ENCODE measurements around the gene KCNIP4.
"Not testable (repeated sequence)": the region's sequence is repeated elsewhere in the genome, so short reads cannot be mapped to it uniquely, and the experiment has no call there.

KCNIP4 gene

DNA sequence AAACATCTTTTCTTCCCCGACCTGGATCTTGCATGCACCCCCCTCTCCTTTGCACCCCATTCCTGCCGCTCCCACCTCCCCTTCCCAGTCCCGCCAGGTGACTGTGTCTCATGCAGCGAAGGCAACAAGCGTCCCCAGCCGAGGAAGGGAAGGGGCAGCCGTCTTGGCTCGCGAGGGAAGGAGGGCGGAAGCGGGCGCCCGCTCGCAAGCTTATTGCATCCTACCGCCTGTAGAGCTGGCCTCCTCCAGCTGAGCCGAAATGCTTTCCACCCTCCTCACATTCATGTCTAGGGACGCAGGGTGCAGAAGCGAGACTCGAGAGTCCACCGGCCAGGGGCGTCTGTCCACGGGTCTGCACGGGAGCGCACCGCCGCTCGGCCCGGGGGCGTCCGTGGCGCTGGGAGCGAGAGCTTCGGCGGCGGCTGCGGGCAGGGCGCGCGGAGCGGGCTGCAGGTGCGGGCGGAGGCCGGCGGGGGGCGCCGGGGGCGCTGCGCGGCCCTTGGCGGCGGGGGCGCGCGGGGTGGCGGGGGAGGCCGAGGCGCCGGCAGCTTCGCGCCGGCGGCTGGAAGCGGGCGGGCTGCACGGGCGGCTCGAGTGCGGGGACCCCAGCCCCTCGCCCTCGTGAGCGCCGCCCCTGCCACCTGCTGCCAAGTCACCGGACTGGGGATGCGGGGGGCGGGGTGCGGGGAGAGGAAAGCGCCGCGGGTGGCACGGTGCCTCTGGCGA is at the start of gene KCNIP4:
Gene KCNIP4, minus strand, starts transcription at position 426 of the 726 bp plus-strand sequence.
- no peak for DNase-seq (ENCODE audit: low spot score)

DNA sequence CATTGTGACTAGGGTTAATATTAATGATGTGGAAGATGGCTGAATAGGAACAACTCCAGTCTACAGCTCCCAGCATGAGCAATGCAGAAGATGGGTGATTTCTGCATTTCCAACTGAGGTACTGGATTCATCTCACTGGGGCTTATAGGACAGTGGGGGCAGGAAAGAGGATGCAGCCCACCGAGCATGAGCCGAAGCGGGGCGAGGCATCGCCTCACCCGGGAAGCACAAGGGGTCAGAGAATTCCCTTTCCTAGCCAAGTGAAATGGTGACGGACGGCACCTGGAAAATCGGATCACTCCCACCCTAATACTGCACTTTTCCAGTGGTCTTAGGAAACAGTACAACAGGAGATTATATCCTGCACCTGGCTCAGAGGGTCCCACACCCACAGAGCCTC is 48.0 kb upstream of the KCNIP4 start:
- not testable (repeated sequence) for DNase-seq (ENCODE audit: low spot score)

DNA sequence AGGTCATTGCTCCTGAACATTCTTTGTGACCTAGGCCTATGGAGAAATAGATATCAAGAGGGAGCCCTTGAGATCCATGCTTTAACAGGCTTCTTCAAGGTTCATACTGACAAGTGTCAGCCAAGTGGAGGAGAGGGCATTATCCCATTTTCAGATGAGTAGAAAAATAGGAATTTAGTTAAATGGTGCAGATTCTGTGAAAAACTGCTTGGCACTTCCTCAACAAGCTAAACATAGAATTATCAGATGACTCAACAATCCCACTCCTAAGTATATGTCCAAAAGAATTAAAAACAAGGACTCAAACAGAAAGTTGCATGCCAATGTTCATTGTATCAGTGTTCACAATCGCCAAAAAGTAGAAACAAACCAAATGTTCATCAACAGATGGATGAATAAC is 43.8 kb upstream of the KCNIP4 start:
- DNase-seq (ENCODE audit: low spot score), result no peak

GRCh38 chr4:21991562-21991961 is 43.0 kb upstream of the KCNIP4 start:
- no peak for DNase-seq (ENCODE audit: low spot score)

DNA sequence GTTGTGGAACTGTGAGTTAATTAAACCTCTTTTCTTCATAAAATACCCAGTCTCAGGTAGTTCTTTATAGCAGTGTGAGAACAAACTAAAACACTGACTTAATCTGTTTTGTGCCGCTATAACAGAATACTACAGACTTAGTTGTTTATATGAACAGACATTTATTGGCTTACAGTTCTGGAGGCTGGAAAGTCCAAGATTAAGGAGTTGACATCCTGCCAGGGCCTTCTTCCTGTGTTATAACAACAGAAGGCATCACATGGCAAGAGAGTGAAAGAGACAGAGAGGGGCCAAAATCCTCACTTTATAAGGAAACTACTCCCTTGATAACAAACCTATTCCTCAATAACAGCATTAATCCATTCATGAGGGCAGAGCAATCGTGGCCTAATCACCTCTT is 42.5 kb upstream of the KCNIP4 start:
- DNase-seq (ENCODE audit: low spot score), result no peak

DNA sequence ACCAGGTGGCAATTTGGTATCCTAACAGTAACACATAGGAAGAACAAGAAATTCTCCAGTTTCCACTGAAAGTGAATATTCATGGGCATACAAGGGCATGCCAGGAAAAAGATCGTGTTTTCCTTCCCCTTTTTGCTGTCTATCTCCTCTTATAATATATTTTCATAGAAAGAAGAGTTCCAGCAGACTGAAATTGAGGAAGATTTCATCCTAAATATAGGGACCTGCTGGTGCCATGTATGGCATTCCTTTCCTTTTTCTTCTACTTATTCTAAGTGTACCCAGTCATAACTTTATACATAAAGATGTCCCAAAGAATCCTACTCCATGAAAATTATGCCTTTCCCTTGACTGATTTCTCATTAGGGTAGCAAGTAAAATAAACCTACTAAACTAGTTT is 40.8 kb upstream of the KCNIP4 start:
- DNase-seq (ENCODE audit: low spot score), result no peak

- no peak for DNase-seq (ENCODE audit: low spot score)
Observed at GRCh38 chr4:21986307-21986706, 37.7 kb upstream of the KCNIP4 start.

GRCh38 chr4:21982087-21982486 is 33.5 kb upstream of the KCNIP4 start:
- no peak for DNase-seq (ENCODE audit: low spot score)

DNA sequence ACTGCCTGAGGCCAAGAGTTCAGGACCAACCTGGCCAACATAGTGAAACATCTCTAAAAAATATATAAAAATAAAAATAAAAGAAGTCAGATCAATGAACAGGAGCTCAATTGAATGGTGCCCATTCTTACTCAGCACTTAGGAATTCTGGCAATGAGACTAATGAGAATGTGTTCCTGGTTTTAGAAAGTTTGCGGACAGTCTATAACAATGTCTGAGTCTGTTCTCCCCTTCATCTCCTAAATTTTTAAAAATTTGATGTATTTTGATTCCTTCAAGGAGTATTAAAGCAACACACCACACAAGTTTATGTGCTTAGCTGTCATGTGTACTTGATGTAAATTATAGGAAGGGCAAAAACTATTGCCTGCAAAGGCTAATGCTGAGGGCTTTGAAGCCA is 30.6 kb upstream of the KCNIP4 start:
- DNase-seq (ENCODE audit: low spot score), result no peak

- no peak for DNase-seq (ENCODE audit: low spot score)
Observed at GRCh38 chr4:21976166-21976565, 27.6 kb upstream of the KCNIP4 start.

DNA sequence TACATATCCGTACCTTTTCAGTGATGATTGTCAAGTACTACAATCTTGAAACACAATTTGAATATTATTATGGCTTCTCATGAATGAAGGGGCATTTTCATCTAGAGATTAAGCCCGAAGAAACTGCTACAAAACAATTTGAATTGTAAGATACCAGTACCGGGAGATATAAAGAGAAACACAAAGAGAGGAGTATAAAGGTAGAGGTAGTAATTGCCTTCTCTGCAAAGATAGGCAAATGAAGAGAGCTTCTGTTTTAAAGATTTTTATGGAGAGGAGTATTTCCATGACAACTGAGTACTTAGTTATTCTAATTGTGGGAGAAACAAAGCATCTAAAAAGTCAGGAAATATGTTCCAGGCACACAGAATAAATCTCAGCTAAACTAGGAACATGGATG is 25.3 kb upstream of the KCNIP4 start:
- DNase-seq (ENCODE audit: low spot score), result no peak

- DNase-seq (ENCODE audit: low spot score), result peak; percentile 66
Observed at GRCh38 chr4:21964762-21965319, 16.3 kb upstream of the KCNIP4 start.

DNA sequence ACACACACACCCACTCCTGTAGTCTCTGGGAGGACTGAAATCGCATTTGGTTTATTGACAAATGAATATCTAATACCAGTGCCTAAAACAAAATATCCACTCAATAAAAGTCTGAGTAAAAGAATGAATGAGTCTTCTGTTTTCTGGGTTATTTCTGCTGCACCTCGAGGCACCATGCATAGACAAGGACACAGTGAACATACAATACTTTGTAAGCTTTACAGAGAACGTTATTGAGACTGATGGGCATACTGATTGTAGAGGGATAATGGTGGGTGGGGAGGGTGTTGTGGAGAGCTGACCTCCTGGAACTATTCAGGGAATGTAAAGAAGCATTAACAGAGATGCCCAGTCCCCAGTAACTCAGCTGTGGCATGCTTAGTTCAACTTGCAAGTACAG is 14.1 kb upstream of the KCNIP4 start:
- no peak for DNase-seq (ENCODE audit: low spot score)

GRCh38 chr4:21960793-21961192 is 12.2 kb upstream of the KCNIP4 start:
- DNase-seq (ENCODE audit: low spot score), result no peak

DNA sequence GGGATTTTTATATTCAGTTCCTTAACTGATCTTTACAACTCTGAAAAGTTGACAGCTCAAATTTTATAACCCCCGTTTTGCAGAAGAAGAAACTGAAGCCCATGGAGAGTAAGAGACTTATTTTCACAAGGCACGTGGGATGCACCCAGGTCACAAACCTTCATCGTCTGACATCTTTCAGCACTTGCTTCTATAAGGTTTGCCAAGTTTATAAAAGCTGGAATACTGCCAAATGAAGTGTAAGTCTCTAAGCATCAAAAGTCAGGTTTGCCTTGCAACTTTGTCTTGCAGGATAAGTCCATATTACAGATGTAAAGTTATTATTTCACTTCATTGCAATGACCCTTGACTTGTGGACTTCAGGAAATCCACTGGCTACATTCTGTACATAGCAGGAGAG is 6.3 kb upstream of the KCNIP4 start:
- DNase-seq (ENCODE audit: low spot score), result no peak

GRCh38 chr4:21953653-21954052 is 5.1 kb upstream of the KCNIP4 start:
- no peak for DNase-seq (ENCODE audit: low spot score)

GRCh38 chr4:21952549-21952948 is 4.0 kb upstream of the KCNIP4 start:
- no peak for DNase-seq (ENCODE audit: low spot score)

GRCh38 chr4:21949073-21949457 is 493 bp upstream of the KCNIP4 start:
- DNase-seq (ENCODE audit: low spot score), result no peak

DNA sequence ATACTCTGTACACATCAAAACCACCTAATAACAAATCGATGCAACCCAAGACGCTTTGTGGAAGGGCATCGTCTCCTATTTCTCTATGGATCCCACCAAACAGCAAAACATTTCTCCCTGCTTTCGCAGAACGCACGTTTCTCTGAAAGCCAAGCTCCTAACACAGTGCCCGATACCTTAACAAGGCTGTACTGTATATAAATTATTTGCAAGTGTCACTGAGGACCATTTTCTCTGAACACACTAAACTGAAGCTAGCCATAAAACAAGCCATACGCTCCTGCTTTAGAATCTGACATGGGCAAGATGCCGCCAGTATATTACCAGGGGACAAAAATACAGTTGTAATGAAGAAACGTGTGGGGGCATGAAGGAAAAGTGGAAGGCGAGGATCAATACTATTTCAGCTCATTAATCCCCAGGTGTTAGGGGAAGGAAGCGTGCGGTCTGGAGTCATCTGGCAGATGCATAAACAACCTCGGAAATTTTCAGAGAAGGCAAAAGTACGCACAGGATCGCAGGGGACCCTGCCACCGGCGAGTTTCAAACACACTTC is 703 bp downstream of the KCNIP4 start:
- DNase-seq (ENCODE audit: low spot score), result no peak

DNA sequence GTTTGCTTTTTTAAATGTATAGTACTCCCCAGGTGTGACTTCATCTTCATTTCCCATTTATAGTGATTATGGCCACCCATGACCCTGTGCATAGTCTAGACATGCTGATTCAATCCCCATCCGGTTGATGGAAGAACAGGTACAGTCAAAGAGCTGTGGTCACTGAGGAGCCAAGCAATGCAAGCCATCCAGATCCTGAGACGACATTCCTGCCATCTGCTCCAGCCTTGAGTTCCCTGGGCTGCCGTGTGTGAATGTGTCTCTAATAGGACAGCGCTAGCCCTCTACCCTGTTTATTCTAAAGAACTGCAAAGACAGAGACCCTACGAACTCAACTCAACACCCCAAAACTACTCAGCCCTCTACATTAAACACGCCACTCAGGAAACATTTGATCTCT is 1.7 kb downstream of the KCNIP4 start:
- DNase-seq (ENCODE audit: low spot score), result no peak

- DNase-seq (ENCODE audit: low spot score), result no peak
Observed at GRCh38 chr4:21921526-21922180, 26.9 kb downstream of the KCNIP4 start.

DNA sequence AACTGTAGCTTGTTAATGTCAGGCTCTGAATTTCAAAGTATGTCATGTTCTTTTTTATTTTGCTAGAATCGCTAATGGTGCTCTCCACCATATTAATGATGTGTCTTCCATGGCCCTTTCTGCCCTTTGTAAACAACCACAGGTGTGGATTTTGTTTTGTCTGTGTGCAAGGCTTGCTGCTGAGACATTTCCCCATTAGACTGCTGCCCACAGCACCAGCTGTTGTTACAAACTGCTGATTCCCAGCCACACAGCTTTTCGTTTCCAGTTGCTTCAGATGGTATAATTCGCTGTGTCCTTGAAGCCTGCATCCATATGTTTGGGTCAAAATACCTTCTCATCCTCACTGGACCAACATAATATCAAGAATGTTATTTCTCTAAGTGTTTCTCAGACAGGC is 32.8 kb downstream of the KCNIP4 start:
- no peak for DNase-seq (ENCODE audit: low spot score)

GRCh38 chr4:21901831-21902230 is 46.7 kb downstream of the KCNIP4 start:
- no peak for DNase-seq (ENCODE audit: low spot score)
